ENCODE data around the gene FAM76B. TPM values are rescaled to one million over a fixed set of nuclear protein-coding genes. Genes with fewer than 3 reads are reported as not detected.

The FAM76B gene
- total RNA-seq, 1 donor from 2014 or later, result 33.9 TPM

DNA sequence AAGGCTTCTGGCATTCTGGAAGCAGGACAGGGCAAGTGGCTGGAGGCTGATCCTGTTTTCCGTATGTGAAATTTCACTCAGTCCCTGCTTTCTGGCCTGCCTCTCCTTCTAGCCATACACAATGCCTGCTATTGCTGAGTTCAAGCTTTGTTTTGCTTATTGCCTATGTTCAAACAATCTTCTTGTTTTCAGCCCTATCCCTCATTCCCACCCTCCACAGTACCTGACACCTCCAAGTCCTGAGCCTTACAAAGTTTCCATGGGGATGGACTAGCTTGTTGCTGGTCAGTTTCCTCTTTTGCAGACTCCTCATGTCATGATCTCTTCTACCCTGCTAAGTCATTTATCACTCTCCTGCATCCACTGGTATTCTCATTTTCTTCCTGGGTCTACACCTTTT is 38.1 kb downstream of the FAM76B start:
- TF ChIP-seq, protein P1, sequence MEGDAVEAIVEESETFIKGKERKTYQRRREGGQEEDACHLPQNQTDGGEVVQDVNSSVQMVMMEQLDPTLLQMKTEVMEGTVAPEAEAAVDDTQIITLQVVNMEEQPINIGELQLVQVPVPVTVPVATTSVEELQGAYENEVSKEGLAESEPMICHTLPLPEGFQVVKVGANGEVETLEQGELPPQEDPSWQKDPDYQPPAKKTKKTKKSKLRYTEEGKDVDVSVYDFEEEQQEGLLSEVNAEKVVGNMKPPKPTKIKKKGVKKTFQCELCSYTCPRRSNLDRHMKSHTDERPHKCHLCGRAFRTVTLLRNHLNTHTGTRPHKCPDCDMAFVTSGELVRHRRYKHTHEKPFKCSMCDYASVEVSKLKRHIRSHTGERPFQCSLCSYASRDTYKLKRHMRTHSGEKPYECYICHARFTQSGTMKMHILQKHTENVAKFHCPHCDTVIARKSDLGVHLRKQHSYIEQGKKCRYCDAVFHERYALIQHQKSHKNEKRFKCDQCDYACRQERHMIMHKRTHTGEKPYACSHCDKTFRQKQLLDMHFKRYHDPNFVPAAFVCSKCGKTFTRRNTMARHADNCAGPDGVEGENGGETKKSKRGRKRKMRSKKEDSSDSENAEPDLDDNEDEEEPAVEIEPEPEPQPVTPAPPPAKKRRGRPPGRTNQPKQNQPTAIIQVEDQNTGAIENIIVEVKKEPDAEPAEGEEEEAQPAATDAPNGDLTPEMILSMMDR (IDR thresholded peaks at IDR 0.05; ENCODE audit: partially characterized antibody, unreplicated experiment), result no peak
- DNase-seq, result no peak
- Mint-ChIP-seq H3K27me3 (ENCODE audit: unreplicated experiment) (no peaks in the 10 kb centered on the region), H3K36me3 (ENCODE audit: unreplicated experiment) (no peaks in the 10 kb centered on the region), H3K4me3 (ENCODE audit: unreplicated experiment) (no peak overlapping the region), H3K9me3 (ENCODE audit: unreplicated experiment) (peaks cover 2% of the 10 kb centered on the region), H3K27ac (ENCODE audit: unreplicated experiment) (no peak overlapping the region), H3K4me1 (ENCODE audit: low read depth, unreplicated experiment) (no peaks in the 10 kb centered on the region)

DNA sequence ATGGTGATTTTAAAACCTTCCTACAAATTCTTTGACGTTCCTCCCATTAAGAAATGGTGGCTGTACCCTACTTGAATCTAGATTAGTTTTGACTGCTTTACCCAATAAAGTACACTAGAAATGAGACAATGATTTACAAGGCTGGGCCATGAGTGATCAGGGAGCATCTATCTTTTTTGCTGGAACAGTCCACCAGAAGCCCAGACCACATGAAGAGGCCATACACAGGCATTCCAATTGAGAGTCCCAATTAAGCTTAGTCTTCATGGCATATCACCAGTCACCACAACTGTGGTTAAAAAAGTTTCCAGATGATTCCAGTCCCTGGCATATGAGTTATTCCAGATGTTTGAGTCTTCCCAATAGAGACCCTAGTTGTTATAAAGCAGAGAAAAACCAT is 39.5 kb downstream of the FAM76B start:
- Mint-ChIP-seq H3K9me3 (ENCODE audit: unreplicated experiment) (peaks cover 1% of the 10 kb centered on the region), H3K27me3 (ENCODE audit: unreplicated experiment) (no peaks in the 10 kb centered on the region), H3K36me3 (ENCODE audit: unreplicated experiment) (no peaks in the 10 kb centered on the region), H3K4me3 (ENCODE audit: unreplicated experiment) (no peak overlapping the region), H3K27ac (ENCODE audit: unreplicated experiment) (no peak overlapping the region), H3K4me1 (ENCODE audit: low read depth, unreplicated experiment) (no peaks in the 10 kb centered on the region)
- TF ChIP-seq, protein P1 (IDR thresholded peaks at IDR 0.05; ENCODE audit: partially characterized antibody, unreplicated experiment), result no peak
- DNase-seq, result no peak

DNA sequence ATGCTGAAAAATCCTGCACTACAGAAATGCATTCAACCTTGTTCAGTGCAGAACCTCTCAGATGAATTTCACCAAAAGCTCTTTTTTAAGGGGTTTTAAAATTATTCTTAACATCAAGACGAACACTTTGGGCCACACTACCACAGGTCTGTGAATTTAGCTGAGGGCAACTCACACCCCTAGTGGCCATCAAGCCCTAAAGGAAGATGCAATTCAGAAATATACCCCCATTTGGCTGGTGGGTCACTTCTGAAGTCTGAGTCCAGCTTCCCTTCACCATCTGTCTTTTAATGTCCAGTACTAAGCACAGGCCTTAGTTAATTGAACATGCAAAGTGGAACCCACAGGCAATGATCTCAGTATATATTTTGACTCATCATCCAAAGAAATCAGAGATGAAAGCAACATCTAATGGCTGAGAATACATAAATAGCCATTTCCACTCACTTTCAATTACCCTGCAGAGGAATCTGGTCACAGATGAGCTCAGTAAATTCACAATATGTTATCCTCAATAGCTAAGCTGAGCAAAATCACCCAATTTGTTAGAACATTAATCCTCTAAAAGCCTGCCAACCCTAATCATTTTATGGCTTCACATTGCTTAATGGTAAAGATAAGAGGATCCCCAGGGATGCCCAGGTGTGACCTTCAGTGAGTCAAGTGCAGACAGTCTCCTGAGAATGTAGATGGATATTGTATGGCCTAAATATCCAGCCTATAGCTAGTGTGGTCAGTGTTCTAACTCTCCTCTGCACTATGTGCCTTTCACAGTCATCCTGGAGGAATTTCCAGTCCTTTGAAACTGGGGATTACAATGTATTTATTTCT is 50.3 kb downstream of the FAM76B start:
- TF ChIP-seq, protein P1 (IDR thresholded peaks at IDR 0.05; ENCODE audit: partially characterized antibody, unreplicated experiment), result peak; percentile 36
- H3K36me3 Mint-ChIP-seq (ENCODE audit: unreplicated experiment), result no peaks in the 10 kb centered on the region
- peaks cover 3% of the 10 kb centered on the region for H3K4me1 Mint-ChIP-seq (ENCODE audit: low read depth, unreplicated experiment)
- no peak for DNase-seq
- no peaks in the 10 kb centered on the region for H3K9me3 Mint-ChIP-seq (ENCODE audit: unreplicated experiment)
- no peak overlapping the region for H3K4me3 Mint-ChIP-seq (ENCODE audit: unreplicated experiment)
- no peak overlapping the region for H3K27ac Mint-ChIP-seq (ENCODE audit: unreplicated experiment)
- no peaks in the 10 kb centered on the region for H3K27me3 Mint-ChIP-seq (ENCODE audit: unreplicated experiment)

DNA sequence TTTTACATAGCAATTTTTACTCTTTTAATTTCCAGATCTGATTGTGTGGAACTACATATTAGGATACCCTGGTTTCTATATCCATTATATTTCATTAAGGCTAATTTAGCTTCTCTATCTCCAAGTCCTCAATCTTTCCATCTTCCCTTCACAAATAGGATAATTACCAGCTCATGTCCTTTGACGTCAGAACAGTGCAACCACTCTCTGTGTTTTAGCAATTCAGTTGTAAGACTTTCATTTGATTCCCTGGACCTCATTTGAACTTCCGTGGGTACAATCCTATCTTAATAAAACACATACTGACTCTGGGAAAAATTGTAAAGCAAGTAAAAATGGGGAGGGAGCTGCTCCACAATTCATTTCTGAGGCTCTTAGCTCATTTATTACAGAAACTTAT is 52.8 kb downstream of the FAM76B start:
- Mint-ChIP-seq H3K4me1 (ENCODE audit: low read depth, unreplicated experiment) (peaks cover 3% of the 10 kb centered on the region), H3K27ac (ENCODE audit: unreplicated experiment) (no peak overlapping the region), H3K9me3 (ENCODE audit: unreplicated experiment) (no peaks in the 10 kb centered on the region), H3K27me3 (ENCODE audit: unreplicated experiment) (no peaks in the 10 kb centered on the region), H3K36me3 (ENCODE audit: unreplicated experiment) (no peaks in the 10 kb centered on the region), H3K4me3 (ENCODE audit: unreplicated experiment) (no peak overlapping the region)
- no peak for DNase-seq
- TF ChIP-seq, protein P1 (IDR thresholded peaks at IDR 0.05; ENCODE audit: partially characterized antibody, unreplicated experiment), result no peak

DNA sequence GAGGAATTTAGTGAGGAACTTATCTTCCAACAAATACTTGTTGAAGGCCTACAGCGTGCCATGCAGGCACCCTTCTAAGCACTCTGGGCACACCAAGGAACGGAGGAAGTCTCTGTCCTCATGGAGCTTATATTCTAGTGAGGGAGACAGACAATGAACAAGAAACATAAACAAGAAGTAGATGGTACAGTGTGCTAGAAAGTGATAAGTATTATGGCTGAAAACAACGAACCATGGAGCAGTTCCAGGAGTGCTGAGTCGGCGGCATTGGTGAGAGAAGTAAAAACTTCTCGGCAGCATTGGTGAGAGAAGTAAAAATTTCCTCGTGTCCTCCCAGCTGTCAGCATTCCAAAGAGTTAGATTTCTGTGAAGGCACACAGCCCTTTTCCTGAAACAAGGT is 53.2 kb downstream of the FAM76B start:
- TF ChIP-seq, protein P1 (IDR thresholded peaks at IDR 0.05; ENCODE audit: partially characterized antibody, unreplicated experiment), result no peak
- peaks cover 3% of the 10 kb centered on the region for H3K4me1 Mint-ChIP-seq (ENCODE audit: low read depth, unreplicated experiment)
- no peaks in the 10 kb centered on the region for H3K36me3 Mint-ChIP-seq (ENCODE audit: unreplicated experiment)
- no peak for DNase-seq
- H3K4me3 Mint-ChIP-seq (ENCODE audit: unreplicated experiment), result no peak overlapping the region
- H3K9me3 Mint-ChIP-seq (ENCODE audit: unreplicated experiment), result no peaks in the 10 kb centered on the region
- no peak overlapping the region for H3K27ac Mint-ChIP-seq (ENCODE audit: unreplicated experiment)
- H3K27me3 Mint-ChIP-seq (ENCODE audit: unreplicated experiment), result no peaks in the 10 kb centered on the region
